ENCODE measurements around the gene KCTD2. TPM values are rescaled to one million over a fixed set of nuclear protein-coding genes. Genes with fewer than 3 reads are reported as not detected.

Gene KCTD2
- total RNA-seq, 1 donor from 2014 or later: 29.6 TPM

GRCh38 chr17:75077496-75078283 is 30.7 kb downstream of the KCTD2 start:
- DNase-seq (ENCODE audit: low read depth): peak; percentile 25

DNA sequence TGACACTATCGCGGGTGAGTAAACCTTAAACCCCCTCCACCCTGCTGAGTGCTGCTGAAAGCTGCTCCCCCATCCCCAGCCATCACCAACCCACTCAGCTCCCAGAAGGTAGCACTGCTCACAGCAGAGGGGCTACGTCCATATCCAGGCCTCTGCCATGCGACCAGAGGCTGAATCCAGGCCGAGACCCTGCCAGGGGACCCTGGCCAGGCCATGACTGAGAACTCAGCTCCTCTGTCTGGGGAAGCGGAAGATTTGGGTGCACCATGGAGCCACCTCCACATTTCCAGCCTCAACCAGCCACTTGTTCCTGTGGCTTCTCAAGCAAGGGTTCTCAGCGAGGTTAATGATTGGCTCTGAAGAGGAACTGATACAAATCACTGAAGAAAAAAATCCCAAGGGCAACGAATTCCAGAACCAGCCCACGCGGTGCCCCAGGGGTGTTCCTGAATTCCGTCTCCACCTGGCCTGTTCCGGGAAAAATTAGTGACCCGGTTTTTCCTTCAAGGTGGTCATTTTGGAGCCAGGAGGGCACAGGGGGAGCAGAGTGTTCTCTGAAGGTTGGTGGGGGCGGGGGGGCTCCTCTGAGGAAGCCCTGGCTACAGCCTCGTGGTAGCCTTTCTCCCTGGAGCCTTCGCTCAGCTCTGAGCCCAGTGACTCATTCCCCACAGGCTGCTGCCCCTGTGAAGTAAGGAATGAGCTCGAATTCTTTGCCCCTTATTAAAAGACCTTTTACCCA is 31.4 kb downstream of the KCTD2 start:
- peak; percentile 98 for DNase-seq (ENCODE audit: low read depth)

DNA sequence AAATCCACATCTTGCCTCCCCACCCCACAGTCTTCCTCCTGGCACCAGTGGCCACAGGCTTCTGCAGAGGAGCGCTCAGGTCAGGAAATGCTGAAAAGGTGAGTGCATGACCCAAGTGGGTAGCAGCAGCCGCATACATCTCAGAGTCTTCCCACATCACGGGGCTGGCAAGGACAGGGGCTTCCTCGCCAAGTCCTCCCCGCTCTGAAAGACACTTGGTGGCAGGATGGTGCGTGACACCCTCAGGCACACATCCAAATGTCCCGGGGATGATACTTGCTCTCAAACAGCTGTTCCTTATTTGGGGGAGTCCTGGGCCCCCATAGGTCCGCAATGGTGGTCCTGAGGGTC is 32.0 kb downstream of the KCTD2 start:
- DNase-seq (ENCODE audit: low read depth): no peak

- DNase-seq (ENCODE audit: low read depth): no peak
Observed at GRCh38 chr17:75081611-75082540, 34.9 kb downstream of the KCTD2 start.

DNA sequence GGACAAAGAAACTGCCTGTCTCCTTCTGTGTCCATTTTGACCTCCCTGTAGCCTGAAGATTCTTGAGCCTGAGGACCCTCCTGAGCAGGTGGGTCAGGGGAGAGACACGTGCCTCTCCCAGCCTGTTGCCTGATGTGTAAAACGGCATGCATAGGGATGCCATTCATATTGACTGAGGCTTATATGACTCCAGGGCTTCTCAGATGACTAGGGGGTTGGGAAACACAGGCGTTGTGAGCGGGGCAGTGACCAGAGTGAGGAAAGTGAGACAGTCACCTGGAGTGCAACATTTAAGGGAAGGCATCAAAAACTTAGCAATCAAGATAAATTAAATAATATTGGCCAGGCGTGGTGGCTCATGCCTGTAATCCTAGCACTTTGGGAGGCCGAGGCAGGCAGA is 35.7 kb downstream of the KCTD2 start:
- no peak for DNase-seq (ENCODE audit: low read depth)

DNA sequence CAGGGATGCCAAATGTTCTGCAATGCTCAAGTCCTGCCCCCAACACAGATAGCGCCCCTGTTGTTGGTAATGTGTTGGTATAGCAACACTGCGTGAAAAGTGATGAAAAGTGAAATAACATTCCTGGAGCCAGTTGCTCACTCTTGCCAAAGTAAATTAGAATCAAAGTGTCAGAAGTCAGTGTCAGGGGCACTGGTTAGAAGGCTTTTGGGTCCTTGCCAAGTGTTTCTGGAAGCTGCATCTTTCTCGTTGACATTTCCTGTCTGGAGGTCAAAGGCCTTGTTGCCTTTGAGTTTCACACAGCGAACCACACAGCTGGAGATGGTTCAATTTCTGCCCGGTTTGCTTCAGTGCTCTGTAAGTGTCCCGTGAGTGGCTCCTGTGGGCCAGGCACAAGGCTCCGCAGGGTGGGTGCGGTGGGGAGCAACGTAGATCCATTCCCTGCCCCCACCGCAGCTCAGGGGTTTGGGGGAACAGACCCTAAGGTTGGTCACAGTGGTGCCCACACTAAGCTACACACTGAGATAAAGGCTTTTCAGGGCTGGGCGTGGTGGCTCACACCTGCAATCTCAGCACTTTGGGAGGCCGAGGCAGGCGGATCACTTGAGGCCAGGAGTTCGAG is 37.1 kb downstream of the KCTD2 start:
- DNase-seq (ENCODE audit: low read depth): peak; percentile 91

GRCh38 chr17:75086496-75087181 is 39.6 kb downstream of the KCTD2 start:
- DNase-seq (ENCODE audit: low read depth): no peak

GRCh38 chr17:75087182-75087557 is 40.1 kb downstream of the KCTD2 start:
- DNase-seq (ENCODE audit: low read depth): no peak

GRCh38 chr17:75087558-75088453 is 40.8 kb downstream of the KCTD2 start, which contains the start of gene SLC16A5:
TSS of gene SLC16A5 (plus strand) at chr17:75087954. CDS start at chr17:75093637, 5,683 bp downstream.
- DNase-seq (ENCODE audit: low read depth): peak; percentile 86

DNA sequence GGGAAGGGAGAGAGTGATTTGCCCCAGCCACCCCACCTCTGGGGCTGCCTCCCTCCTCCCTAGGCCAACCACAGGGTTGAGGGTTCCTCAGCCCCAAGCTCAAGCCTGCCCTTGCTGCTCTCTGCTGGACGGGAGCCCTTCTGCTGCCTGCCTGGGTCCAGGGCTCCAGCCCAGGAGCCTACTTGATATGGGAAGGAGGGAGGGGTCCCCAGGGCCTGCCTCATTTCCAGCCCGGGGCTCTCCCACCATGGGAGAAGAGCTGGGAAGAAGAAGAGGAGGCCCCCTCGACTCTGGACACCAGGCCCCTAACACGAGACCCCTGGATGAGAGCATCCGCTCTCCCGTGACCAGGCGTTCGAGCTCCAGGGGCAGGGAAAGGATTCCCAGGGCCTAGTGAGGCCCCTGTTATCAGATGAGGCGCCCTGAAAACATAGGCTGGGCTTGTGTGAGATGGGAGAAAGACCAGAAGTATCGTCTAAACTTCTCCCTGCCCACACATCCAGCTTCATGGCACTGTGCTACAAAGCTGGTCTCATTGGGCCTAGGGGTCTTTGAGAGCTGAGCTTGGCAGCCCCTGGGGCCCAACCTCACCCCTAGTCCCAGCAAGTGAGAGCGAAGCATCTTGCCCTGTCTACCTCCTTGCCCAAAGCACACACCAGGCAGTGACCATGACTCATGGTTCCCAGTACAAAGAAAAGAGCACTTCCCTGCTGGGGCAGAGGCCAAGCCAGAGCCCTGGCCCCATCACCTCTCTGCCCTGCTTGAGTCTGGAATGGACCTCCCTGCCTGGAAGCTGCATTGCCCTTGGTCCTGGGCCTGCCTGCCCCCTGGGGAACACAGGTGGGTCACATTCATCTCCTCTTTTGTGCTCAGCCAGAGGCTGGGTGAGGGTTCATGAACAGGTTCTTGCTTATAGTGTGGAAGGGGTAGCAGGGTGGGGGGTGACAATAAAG is 41.7 kb downstream of the KCTD2 start:
- DNase-seq (ENCODE audit: low read depth): peak; percentile 68

GRCh38 chr17:75090871-75091854 is 44.1 kb downstream of the KCTD2 start:
- DNase-seq (ENCODE audit: low read depth): no peak

DNA sequence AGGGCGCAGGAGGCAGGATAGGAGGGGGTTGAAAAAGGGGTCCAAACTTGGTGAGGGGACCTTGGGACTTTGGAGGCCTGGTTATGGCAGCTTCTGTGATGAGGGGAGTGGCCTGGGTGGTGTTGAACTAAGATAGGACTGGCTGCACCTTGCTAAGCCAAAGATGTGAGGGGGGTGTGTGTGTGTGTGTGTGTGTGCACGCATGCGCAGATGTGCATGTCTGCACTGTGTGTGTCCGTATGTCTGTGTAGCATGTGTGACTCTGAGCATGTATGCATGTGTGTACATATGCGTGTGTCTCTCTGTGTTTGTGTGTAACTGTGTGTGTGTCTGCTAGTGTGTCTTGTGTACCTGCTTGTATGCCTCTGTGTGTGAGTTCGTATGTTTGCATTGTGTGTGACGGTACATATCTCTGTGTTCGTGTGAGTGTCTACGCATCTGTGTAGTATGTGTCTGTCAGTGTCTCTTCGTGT is 44.9 kb downstream of the KCTD2 start:
- no peak for DNase-seq (ENCODE audit: low read depth)

GRCh38 chr17:75093548-75094158 is 46.6 kb downstream of the KCTD2 start:
- no peak for DNase-seq (ENCODE audit: low read depth)

DNA sequence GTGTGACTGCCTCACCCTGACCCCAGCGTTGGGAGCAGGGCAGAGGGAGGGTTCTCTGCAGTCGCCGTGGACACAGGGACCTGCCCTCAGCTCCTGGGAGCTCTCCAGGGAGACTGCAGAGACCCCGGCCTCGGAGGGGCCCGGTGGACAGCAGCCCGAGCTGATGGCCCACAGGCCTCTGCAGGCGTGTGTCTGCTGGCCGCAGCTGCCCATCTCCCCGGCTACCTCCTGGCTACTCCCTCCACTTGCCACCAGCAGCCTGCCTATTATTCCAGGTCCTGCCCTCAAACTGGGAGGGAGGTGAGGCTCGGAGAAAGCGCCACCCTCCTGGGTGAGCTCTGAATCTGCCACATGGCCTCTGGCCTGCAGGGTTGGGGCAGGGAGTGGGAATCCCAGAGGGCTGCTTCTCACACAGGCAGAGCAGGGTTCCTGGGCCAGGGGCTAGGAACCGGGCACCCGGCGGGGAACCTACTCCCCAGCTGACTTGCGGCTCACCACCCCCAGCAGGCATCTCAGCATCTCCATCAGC is 47.9 kb downstream of the KCTD2 start:
- no peak for DNase-seq (ENCODE audit: low read depth)

DNA sequence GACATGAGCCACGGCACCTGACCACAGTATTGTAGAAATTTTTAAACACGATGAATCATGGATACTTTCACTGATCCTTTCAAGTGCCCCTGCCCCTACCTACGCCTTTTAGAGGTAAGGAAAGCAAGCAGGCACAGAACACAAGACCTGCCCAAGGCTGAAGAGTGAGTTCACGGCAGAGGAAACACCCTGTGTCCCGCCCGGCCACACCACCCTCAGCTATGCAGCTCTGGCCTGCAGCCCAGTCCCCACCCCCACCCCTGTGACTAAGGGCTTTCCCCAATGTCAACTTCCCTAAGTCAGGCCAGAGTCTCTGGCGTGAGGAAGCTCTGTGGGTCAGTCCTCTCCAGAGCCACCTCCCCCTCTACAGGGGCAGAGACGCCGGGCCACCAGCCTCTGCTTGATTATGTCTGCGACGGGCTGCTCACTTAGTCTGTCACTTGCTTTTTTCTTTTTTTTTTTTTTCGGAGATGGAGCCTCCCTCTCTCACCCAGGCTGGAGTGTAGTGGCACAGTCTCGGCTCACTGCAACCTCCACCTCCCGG is 49.1 kb downstream of the KCTD2 start:
- peak; percentile 96 for DNase-seq (ENCODE audit: low read depth)

DNA sequence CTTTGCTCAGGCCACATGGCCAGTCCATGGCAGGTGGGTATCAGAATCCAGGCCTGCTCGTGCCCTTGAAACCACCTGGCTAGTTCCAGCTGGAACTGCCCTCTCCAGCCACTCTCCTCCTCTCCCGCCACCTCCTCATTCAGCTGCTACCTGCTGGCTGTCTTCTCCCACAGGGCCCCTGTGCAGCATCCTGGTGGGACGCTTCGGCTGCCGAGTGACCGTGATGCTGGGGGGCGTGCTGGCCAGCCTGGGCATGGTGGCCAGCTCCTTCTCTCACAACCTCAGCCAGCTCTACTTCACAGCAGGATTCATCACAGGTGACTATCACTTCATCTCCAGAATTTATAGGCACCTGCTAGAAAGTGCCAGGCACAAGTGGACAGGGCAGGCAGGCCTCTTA is 50.8 kb downstream of the KCTD2 start:
- no peak for DNase-seq (ENCODE audit: low read depth)
